Ishikawa (cell line): ENCODE data around the gene SYT3.

Experiments used
- EP300 ChIP-seq: IDR thresholded peaks from 2 replicates; pipeline ENCODE4 v1.6.1; 2012; ENCODE audit warnings: borderline replicate concordance
- FOXM1 ChIP-seq: IDR thresholded peaks from 2 replicates; pipeline ENCODE4 v1.6.1; 2012; ENCODE audit warnings: low read depth, borderline replicate concordance
- TAF1 ChIP-seq: IDR thresholded peaks from 2 replicates; pipeline ENCODE4 v1.6.1; 2012; ENCODE audit warnings: low read depth, mild to moderate bottlenecking
- TCF12 ChIP-seq: IDR thresholded peaks from 2 replicates; pipeline ENCODE4 v1.6.1; 2012; ENCODE audit warnings: low read depth
- TEAD4 ChIP-seq: IDR thresholded peaks from 2 replicates; pipeline ENCODE4 v1.6.1; 2012
- YY1 ChIP-seq: IDR thresholded peaks from 2 replicates; pipeline ENCODE4 v1.6.1; 2012; ENCODE audit warnings: low read depth
- ZBTB7A ChIP-seq: IDR thresholded peaks from 2 replicates; pipeline ENCODE4 v1.6.1; 2012; ENCODE audit warnings: low read depth
- TF ChIP-seq, protein P1 (sequence below): IDR thresholded peaks from 2 replicates; pipeline ENCODE4 v1.6.1; 2012
- TF ChIP-seq, protein P2 (sequence below): IDR thresholded peaks from 2 replicates; pipeline ENCODE4 v1.6.1; 2012
- TF ChIP-seq, protein P3 (sequence below): IDR thresholded peaks from 2 replicates; pipeline ENCODE4 v1.6.1; 2012; ENCODE audit warnings: low read depth, mild to moderate bottlenecking

GRCh38 chr19:50590191-50590590, 49.5 kb downstream of the SYT3 start:
- no peak for TF ChIP-seq FOXM1
- TF ChIP-seq EP300, result no peak
- TF ChIP-seq YY1, result no peak
- TF ChIP-seq TAF1, result no peak
- TF ChIP-seq ZBTB7A, result no peak
- TF ChIP-seq, protein P1, sequence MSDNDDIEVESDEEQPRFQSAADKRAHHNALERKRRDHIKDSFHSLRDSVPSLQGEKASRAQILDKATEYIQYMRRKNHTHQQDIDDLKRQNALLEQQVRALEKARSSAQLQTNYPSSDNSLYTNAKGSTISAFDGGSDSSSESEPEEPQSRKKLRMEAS, result no peak
- no peak for TF ChIP-seq TCF12
- TF ChIP-seq, protein P2, sequence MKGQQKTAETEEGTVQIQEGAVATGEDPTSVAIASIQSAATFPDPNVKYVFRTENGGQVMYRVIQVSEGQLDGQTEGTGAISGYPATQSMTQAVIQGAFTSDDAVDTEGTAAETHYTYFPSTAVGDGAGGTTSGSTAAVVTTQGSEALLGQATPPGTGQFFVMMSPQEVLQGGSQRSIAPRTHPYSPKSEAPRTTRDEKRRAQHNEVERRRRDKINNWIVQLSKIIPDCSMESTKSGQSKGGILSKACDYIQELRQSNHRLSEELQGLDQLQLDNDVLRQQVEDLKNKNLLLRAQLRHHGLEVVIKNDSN, result no peak
- TF ChIP-seq TEAD4, result no peak
- TF ChIP-seq, protein P3, sequence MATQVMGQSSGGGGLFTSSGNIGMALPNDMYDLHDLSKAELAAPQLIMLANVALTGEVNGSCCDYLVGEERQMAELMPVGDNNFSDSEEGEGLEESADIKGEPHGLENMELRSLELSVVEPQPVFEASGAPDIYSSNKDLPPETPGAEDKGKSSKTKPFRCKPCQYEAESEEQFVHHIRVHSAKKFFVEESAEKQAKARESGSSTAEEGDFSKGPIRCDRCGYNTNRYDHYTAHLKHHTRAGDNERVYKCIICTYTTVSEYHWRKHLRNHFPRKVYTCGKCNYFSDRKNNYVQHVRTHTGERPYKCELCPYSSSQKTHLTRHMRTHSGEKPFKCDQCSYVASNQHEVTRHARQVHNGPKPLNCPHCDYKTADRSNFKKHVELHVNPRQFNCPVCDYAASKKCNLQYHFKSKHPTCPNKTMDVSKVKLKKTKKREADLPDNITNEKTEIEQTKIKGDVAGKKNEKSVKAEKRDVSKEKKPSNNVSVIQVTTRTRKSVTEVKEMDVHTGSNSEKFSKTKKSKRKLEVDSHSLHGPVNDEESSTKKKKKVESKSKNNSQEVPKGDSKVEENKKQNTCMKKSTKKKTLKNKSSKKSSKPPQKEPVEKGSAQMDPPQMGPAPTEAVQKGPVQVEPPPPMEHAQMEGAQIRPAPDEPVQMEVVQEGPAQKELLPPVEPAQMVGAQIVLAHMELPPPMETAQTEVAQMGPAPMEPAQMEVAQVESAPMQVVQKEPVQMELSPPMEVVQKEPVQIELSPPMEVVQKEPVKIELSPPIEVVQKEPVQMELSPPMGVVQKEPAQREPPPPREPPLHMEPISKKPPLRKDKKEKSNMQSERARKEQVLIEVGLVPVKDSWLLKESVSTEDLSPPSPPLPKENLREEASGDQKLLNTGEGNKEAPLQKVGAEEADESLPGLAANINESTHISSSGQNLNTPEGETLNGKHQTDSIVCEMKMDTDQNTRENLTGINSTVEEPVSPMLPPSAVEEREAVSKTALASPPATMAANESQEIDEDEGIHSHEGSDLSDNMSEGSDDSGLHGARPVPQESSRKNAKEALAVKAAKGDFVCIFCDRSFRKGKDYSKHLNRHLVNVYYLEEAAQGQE, result no peak
